ENCODE results near the gene EXTL1. TPM values are rescaled to one million over a fixed set of nuclear protein-coding genes. Genes with fewer than 3 reads are reported as not detected.

The EXTL1 gene
- total and polyA plus RNA-seq, 10 of the 15 experiments (the other 5 are each of a cell fraction or from before 2014, with no cell fraction given) = not detected

- BruUV-seq (replicated peaks) = no TSS peak
- RAD21 ChIA-PET (ENCODE audit: unreplicated experiment) = no interaction called here
- intact Hi-C loops (cut with micrococcal nuclease; ENCODE audit: unreplicated experiment) (loop anchor here (5.0 kb wide), 2 partner anchors 69 to 109 kb away; no protein-coding TSS in a partner anchor), in situ Hi-C loops (cut with MboI) (no loop called here)
- Histone ChIP-seq H3K4me2 (ENCODE audit: control insufficient read depth, insufficient read depth) (no peak overlapping the region), H3K36me3 (ENCODE audit: control insufficient read depth in 2 of 2, insufficient read depth in 2 of 2, low read length in 1 of 2) (no peaks in the 10 kb centered on the region), H3K79me2 (ENCODE audit: control insufficient read depth, insufficient read depth, low read length) (no peaks in the 10 kb centered on the region), H3K27me3 (replicated peaks in 1 of 2; ENCODE audit: control insufficient read depth in 2 of 2, insufficient read depth in 2 of 2, low read length in 1 of 2) (peaks cover 0 to 2% of the 10 kb centered on the region in 2 experiments), H2AFZ (ENCODE audit: control insufficient read depth, low read depth, low read length) (no peak overlapping the region), H4K20me1 (ENCODE audit: control insufficient read depth, insufficient read depth) (no peaks in the 10 kb centered on the region), H3K4me3 (no peak overlapping the region), H3K4me1 (ENCODE audit: control insufficient read depth, insufficient read depth, low read length) (peaks cover 10% of the 10 kb centered on the region; the same call in 1 of the 2 replicates), H3K9me3 (replicated peaks; ENCODE audit: control insufficient read depth, insufficient read depth, low read length) (no peaks in the 10 kb centered on the region), H3K9ac (ENCODE audit: control insufficient read depth, insufficient read depth, low read length) (no peak overlapping the region), H3K27ac (ENCODE audit: control insufficient read depth, insufficient read depth) (no peak overlapping the region)
- SMC1A ChIA-PET (ENCODE audit: uncharacterized antibody, unreplicated experiment) = interaction anchor here (1.0 kb wide), 1 partner anchor 107 kb away, joined by 3 read pairs; no protein-coding TSS in a partner anchor
- TF ChIP-seq SP1 (IDR thresholded peaks at IDR 0.05; ENCODE audit: low read depth, low read length) (no peak), MYC (IDR thresholded peaks at IDR 0.05; ENCODE audit: insufficient read depth, insufficient read length, insufficient replicate concordance, low read length, severe bottlenecking) (no peak), ZZZ3 (IDR thresholded peaks at IDR 0.05; ENCODE audit: control insufficient read depth, insufficient read length, low read depth) (no peak), NFIC (IDR thresholded peaks at IDR 0.05; ENCODE audit: low read depth, low read length) (no peak), BCLAF1 (IDR thresholded peaks at IDR 0.05) (no peak), CBFB (IDR thresholded peaks at IDR 0.05; ENCODE audit: low read depth) (no peak), SRF (IDR thresholded peaks at IDR 0.05; ENCODE audit: low read depth in 2 of 2, low read length in 2 of 2) (no peak), NKRF (conservative IDR thresholded peaks at IDR 0.05) (no peak)
- DNase-seq (ENCODE audit: low read depth, low spot score) (no peak), ATAC-seq (no peak), FAIRE-seq (no peak)
- WGBS (ENCODE audit: insufficient coverage, insufficient replicate concordance, low lambda C conversion rate, missing lambda C conversion rate) = 3% methylated on average over 6 of the region's 6 CpGs
- CTCF ChIA-PET = interaction anchor here (0.6 to 1.5 kb wide), 3 partner anchors 107 to 379 kb away, joined by 3 read pairs; no protein-coding TSS in a partner anchor
- POLR2A ChIA-PET = no interaction called here
These were observed 16.9 kb downstream of the EXTL1 start for GRCh38 chr1:26038477-26038876.

Data from GM12878 (cell line).